ENCODE measurements around the gene HP.
"Not testable (repeated sequence)": the region's sequence is repeated elsewhere in the genome, so short reads cannot be mapped to it uniquely, and the experiment has no call there.

Gene HP, protein sequence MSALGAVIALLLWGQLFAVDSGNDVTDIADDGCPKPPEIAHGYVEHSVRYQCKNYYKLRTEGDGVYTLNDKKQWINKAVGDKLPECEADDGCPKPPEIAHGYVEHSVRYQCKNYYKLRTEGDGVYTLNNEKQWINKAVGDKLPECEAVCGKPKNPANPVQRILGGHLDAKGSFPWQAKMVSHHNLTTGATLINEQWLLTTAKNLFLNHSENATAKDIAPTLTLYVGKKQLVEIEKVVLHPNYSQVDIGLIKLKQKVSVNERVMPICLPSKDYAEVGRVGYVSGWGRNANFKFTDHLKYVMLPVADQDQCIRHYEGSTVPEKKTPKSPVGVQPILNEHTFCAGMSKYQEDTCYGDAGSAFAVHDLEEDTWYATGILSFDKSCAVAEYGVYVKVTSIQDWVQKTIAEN

DNA sequence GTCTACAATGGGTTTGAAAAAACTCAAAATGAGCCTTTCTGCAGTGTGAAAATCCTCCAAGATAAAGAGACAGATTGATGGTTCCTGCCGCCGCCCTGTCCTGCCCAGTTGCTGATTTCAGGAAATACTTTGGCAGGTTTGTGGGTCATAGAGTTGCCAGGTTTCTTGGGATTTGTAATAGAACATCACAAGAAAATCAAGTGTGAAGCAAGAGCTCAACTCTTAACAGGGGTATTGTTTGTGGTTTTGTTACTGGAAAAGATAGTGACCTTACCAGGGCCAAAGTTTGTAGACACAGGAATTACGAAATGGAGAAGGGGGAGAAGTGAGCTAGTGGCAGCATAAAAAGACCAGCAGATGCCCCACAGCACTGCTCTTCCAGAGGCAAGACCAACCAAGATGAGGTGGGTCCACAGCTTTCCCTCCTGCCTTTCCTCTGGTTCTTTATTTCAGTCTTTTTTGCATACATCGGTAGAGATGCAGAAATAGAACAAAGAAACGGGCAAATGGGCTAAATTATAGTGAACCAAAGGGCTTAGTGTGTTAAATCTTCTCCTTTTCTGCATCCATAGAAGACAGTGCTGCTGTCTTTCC lies at the start of gene HP:
HP (plus strand) TSS at position 252 of the 594 bp plus-strand sequence; CDS start at position 400, 148 bp downstream.
- DNase-seq (ENCODE audit: low read depth) = not testable (repeated sequence)

DNA sequence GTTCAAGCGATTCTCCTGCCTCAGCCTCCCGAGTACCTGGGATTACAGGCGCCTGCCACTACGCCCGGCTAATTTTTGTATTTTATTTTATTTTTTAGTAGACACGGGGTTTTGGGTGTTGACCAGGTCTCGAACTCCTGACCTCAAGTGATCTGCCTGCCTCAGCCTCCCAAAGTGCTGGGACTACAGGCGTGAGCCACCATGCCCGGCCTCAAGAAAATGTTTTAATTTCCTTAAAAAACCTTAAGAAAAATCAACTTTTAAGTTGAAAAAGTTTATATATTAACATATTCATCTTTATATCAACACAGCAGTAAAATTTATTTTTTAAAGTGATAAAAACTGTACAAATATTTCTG lies 46.3 kb upstream of the HP start:
- not testable (repeated sequence) for DNase-seq (ENCODE audit: low read depth)

GRCh38 chr16:72008424-72009216 lies 45.7 kb upstream of the HP start, which contains the start of gene DHODH:
Gene DHODH (plus strand): TSS chr16:72008744. CDS start chr16:72008765, 21 bp downstream.
- DNase-seq (ENCODE audit: low read depth) = peak; percentile 87

- no peak for DNase-seq (ENCODE audit: low read depth)
Measured at GRCh38 chr16:72009779-72010178, 44.5 kb upstream of the HP start.

DNA sequence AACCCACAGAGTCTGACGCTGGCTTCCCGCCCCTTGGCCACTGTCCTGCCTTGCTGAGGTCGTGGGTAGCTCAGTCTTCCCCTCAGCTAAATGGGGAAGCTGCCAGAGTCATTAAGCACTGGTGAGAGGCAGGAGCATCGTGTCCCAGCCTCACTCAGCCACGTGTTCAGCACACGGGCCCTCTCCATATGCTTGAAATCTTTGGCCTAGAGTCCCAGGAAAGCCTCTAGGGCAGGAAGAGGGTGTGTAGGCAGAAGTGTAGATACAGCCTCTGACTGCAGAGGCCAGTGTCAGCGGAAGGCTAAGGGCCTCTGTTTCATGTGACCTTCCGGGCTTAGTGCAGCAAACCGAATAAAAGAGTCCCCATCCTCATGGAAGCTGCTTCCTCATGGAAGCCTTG lies 41.7 kb upstream of the HP start:
- no peak for DNase-seq (ENCODE audit: low read depth)

- DNase-seq (ENCODE audit: low read depth) = no peak
Measured at GRCh38 chr16:72013389-72013788, 40.9 kb upstream of the HP start.

GRCh38 chr16:72013888-72014581 lies 40.3 kb upstream of the HP start:
- no peak for DNase-seq (ENCODE audit: low read depth)

- DNase-seq (ENCODE audit: low read depth) = no peak
Measured at GRCh38 chr16:72014675-72015074, 39.6 kb upstream of the HP start.

- DNase-seq (ENCODE audit: low read depth) = no peak
Measured at GRCh38 chr16:72015124-72015523, 39.2 kb upstream of the HP start.

DNA sequence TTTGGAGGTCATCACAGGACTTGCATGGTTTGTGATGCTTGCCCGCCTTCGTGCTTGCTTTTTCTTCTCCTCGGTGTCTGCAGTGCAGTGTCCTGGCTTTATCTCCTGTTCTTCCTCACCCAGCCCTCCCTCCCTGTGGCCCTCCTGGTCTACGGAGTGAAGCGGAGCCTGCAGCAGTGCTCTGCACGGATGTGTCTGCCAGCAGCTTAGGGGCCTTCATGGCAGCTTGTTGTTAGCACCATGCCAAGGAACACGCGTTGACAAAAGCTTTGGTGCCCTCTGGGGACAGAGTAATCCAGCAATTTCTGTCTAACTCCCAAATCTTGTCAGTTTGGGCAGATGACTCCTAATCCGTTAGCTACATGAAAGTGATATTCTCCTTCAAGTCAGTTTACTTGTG lies 35.8 kb upstream of the HP start:
- DNase-seq (ENCODE audit: low read depth) = no peak

DNA sequence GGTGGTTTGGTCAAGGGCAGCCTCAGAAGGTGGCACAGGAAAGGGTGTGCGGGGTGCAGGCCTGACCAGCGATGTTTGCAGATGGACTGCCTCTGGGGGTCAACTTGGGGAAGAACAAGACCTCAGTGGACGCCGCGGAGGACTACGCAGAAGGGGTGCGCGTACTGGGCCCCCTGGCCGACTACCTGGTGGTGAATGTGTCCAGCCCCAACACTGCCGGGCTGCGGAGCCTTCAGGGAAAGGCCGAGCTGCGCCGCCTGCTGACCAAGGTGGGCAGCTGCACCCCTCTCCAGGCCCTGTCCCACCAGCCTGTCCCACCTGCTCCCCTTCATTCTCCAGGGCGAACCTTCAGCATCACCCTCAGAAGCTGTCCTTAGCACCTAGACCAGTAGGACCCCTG lies 33.3 kb upstream of the HP start:
- DNase-seq (ENCODE audit: low read depth) = no peak

- DNase-seq (ENCODE audit: low read depth) = no peak
Measured at GRCh38 chr16:72022127-72022526, 32.2 kb upstream of the HP start.

GRCh38 chr16:72023962-72024361 lies 30.3 kb upstream of the HP start:
- no peak for DNase-seq (ENCODE audit: low read depth)

GRCh38 chr16:72024862-72025382 lies 29.4 kb upstream of the HP start:
- no peak for DNase-seq (ENCODE audit: low read depth)

GRCh38 chr16:72025404-72026114 lies 28.7 kb upstream of the HP start:
- no peak for DNase-seq (ENCODE audit: low read depth)

GRCh38 chr16:72027669-72028378 lies 26.5 kb upstream of the HP start:
- no peak for DNase-seq (ENCODE audit: low read depth)

GRCh38 chr16:72029567-72030271 lies 24.6 kb upstream of the HP start:
- no peak for DNase-seq (ENCODE audit: low read depth)

DNA sequence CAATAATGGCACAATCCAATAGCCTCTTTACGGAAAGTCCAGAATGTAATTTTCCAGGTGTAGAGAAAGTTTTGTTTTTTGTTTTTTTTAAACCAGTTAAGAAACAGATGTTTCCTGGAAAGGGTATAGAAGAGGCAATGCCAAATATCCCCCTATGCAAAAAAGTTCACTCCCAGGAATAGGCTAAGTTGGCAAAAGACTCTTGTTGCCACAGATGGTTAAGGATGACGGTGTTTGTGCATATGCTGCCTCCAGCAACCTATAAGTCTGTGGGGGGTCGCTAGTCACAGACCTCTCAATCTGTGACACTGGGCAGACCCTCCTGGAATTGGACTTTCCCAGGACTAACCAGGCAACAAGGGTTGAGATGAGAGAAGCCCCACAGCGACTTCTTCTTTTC lies 20.9 kb upstream of the HP start:
- no peak for DNase-seq (ENCODE audit: low read depth)

GRCh38 chr16:72036098-72036497 lies 18.2 kb upstream of the HP start:
- no peak for DNase-seq (ENCODE audit: low read depth)

- no peak for DNase-seq (ENCODE audit: low read depth)
Measured at GRCh38 chr16:72042157-72042660, 12.1 kb upstream of the HP start.

Measured in stimulated activated CD8-positive, alpha-beta memory T cell treated with anti-CD3 and anti-CD28 coated beads, Interleukin-15, amount 100 ng/mL, for 24 hours (primary cell).